Fibroblast of lung (primary cell): ENCODE measurements around the gene CACNG8.

Experiments
- CTCF ChIP-seq, 2 donors: IDR thresholded peaks in 1 of 2; conservative IDR thresholded peaks in 1 of 2; 1 replicate in 1 of 2; 2 replicates in 1 of 2; pipeline ENCODE4 v1.5.1; 2011 to 2012; ENCODE audit warnings: low read length in 2 of 2, control low read depth in 1 of 2, inconsistent platforms in 1 of 2, low read depth in 1 of 2, mild to moderate bottlenecking in 1 of 2
- EZH2 ChIP-seq: IDR thresholded peaks from 2 replicates; pipeline ENCODE4 v1.5.1; 2012; ENCODE audit warnings: low read length, control low read depth, mild to moderate bottlenecking; ENCODE audit errors: missing control alignments

DNA sequence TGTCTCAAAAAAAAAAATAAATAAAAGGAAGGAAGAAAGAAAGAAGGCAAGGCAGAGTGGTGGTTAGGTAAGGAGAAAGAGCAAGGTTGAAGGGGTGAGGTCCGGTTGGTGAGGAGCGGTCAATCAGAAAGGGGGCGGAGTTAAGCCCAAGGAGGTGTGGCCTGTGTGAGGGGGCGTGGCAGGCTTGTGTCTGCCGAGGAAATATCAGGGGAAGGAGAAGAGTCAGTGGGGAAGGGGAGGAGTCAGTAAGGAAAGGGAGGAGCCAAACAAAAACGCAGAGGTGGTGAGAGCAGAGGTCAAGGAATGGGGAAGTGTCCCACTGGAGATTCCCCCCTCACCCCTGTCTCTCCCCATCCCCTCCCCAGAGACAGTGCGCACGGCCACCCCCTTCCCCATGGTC, 47.7 kb upstream of the CACNG8 start:
- TF ChIP-seq EZH2 (no peak), CTCF (conservative IDR thresholded peaks at IDR 0.05 in 1 of 2, IDR thresholded peaks at IDR 0.05 in 1 of 2; ENCODE audit: low read depth in 1 of 2, low read length in 2 of 2) (no peak)
